Measurements from ENCODE around the gene LRRC8C.
A peak's percentile ranks its signal among the peaks of the same experiment; 100 is the strongest.

LRRC8C gene

DNA sequence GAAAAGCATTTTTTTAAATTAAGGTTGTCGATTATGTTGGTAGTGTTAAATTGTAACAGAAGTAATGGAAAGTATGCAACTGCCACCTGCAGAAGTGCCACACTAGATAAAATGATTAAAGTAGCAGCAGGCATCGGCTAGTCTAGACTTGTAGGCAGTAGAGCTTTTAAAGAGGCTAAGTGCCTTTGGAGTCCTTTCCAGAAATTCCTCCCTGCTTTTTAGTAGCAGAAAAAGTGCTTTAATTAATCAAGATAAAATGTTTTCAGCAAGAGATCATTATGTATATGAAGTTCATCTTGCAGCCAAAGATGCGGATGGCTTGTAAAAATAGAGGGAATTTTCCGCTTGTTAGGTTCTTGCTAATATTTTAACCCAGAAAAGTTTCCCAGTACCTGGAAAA lies 100.8 kb downstream of the LRRC8C start:
- no peak for DNase-seq (ENCODE audit: low spot score)

DNA sequence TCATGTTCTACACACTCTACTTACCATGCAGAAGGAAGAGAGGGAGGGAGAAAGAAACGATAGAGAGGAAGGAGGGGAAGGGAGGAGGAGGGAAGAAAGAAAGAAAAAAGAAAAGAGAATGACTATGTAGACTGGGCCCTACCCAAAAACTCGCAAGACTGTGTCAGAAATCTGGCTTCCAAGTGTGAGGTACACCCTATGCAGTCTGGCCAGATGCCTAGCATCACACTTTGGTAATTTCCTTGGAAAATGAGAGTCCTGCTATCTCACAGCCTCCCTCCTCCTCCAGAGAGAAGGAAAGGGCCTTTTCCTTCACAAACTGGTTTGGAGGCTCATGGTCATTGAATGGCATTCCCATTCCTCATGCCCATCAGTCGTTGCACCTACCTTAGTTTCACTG lies 101.5 kb downstream of the LRRC8C start:
- no peak for DNase-seq (ENCODE audit: low spot score)

DNA sequence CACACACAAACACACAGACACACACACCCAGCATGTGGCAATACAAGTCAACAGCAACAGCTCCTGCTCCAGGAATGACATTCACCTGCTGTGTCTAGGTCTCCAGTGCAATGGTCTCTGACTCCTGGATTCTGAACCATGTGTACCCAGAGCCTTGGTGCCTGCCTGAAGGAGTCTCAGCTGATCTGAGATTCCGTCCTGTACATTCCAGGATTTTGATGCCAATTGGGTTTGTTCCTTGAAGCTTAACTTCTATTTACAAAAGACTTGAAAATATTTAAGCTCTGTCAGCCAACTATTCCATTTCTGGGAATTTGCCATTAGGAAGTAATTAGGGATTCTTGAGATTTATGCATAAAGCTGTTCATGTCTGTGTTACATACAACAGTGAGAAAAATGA lies 102.6 kb downstream of the LRRC8C start:
- no peak for DNase-seq (ENCODE audit: low spot score)

- no peak for DNase-seq (ENCODE audit: low spot score)
Observed at GRCh38 chr1:89736937-89737733, 104.2 kb downstream of the LRRC8C start.

- no peak for DNase-seq (ENCODE audit: low spot score)
Observed at GRCh38 chr1:89737985-89738510, 105.1 kb downstream of the LRRC8C start.

- DNase-seq (ENCODE audit: low spot score) = no peak
Observed at GRCh38 chr1:89739013-89739843, 106.3 kb downstream of the LRRC8C start.

DNA sequence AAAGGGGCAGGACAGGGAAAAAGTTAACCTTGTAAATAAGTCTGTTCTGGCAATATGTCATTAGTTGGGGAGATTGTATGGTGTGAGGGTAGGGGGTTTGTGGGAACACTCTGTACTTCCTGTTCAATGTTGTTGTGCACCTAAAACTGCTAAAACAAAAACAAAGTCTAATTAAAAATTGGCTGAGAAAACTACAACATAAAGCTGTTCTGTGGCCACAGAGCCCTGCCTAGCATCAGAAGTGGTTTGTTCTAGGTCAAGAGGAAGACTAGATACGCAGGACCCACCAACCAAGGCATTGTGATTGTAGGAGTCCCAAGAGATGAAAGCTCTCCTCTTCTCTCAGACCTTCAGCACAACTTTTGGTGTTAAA lies 106.9 kb downstream of the LRRC8C start:
- DNase-seq (ENCODE audit: low spot score) = no peak

GRCh38 chr1:89743788-89744187 lies 110.9 kb downstream of the LRRC8C start:
- DNase-seq (ENCODE audit: low spot score) = no peak

DNA sequence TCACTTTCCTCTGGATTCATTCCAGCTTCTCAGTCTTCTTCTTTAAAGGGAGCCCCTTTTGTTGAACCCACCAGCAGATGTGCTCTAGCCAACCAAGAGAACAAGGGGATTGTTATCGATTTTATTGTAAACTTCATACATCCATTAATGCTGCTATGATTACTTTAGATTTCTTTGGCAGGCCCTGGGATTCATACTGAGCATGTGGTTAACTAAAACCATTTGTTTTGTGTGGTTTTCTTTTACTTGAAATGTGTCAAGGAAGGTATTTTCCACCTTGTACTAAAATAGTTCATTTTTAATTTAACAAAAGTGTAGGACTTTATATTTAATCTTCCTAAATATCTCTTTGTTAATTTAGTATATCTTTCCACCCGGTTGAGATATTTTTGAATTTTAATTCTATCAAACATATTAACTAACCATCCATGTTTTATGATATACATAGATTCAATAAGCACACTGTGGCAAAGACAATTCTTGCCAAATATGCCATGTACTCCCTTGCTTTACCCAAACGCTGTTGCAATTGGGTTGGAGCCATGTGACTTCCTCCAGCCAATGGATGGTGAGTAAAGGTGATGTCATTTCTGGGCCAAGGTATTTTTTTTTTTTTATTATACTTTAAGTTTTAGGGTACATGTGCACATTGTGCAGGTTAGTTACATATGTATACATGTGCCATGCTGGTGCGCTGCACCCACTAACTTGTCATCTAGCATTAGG lies 113.7 kb downstream of the LRRC8C start:
- DNase-seq (ENCODE audit: low spot score) = no peak

DNA sequence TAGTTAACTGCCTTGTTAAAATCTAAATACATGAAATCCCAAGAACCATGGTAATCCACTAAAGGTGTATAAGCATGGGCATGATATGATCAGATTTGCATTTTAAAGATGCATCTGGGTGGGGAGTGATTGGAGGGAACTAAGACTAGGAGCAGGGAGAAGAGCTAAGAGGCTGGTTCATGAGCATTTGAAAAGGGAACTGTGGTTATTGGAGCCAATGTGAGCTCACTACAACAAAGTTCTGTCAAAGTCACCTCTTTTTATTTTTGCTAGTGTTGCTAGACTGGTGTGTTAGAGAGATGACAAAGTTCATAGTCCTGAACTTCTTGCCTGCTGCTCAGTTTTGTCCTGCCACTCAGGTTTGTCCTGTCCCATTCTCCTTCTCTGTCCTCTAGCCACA lies 120.8 kb downstream of the LRRC8C start:
- DNase-seq (ENCODE audit: low spot score) = no peak

- DNase-seq (ENCODE audit: low spot score) = no peak
Observed at GRCh38 chr1:89754518-89754917, 121.6 kb downstream of the LRRC8C start.

DNA sequence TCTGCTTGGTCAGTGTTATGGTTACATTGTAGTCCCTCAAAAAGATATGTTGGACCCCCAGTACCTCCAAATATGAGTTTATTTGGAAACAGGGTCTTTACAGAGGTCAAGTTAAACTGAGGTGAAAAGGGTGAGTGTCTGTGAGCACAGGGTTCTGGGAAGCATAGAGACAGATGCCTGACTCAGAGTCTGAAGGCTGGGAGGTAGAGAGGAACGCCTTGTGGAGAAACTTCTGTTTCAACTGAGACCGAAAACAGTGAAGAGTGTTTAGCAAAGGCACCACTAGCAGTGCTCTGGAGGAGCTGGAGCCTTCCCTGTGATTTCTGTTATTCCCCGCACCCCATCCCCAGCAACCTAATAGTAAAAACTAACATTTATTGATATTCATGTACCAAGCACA lies 122.7 kb downstream of the LRRC8C start:
- no peak for DNase-seq (ENCODE audit: low spot score)

DNA sequence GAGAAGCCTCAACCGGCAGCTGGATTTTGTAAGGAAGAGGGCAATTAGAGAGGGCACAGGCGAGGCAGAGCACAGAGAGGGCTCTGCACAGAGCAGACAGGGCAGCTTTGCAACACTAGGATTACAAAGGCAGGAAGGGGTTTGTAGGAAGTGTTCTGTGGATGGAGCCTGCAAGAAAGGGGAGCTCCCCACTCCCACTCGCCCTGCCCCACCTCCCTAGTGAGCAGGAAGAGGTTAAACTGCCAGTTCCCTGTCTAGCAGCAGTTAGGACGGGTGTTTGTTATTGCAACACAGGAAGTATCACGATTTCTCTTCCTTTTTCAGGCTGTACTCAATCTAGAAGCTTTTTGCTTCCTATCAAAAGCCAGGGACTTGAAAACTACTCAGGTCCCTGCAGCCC lies 124.6 kb downstream of the LRRC8C start:
- no peak for DNase-seq (ENCODE audit: low spot score)

DNA sequence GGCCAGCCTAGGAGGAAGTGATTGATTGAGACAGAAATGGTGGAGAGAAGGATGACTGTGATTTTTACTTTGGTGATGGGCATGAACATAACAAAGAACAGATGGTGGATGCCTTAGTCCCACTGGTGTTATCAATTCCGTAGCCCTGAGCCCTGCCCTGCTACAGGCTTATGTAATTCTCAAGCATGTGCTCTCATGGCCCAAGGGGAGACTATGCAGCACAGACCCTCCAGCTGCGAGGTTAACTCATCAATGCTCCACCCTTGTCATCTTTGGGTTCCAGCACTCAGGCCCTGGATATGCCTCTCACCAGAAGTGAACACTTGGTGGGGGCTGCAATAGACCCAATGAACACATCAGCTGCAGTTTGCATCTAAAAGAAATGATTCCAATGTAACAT lies 125.2 kb downstream of the LRRC8C start:
- no peak for DNase-seq (ENCODE audit: low spot score)

DNA sequence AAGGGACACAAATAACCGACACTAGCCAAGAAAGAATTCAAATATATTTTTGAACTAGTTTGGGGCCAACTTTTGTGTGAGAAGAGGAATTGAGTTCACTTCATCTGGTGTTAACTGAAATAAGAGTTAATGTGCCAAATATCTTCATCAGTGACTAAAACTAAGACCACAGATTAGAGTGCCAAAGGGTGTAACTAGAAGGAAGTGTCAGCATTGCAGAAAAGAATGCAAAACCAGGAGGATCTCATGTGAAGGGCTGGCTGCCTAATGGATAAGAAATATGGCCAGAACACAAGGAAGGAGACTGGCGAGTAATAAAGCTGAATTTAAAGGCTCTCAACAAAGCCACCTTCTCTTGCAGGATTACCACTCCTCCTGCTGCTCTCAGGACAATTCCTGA lies 126.1 kb downstream of the LRRC8C start:
- no peak for DNase-seq (ENCODE audit: low spot score)

DNA sequence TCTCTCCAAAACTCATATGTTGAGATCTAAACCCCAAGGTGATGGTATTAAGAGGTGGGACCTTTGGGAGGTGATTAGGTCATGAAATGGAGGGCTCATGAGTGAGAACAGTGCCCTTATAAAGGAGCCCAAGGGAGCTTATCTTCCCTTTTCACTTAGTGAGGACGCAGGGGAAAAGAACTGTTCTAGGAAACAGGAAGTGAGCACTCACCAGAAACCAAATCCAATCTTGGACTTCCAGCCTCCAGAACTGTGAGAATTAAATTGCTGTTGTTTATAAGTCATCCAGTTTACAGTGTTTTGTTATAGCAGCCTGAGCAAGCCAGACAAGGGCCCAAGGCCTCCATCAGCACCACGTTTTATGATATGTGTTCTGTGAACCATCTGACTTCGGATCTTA lies 127.6 kb downstream of the LRRC8C start:
- DNase-seq (ENCODE audit: low spot score) = no peak

DNA sequence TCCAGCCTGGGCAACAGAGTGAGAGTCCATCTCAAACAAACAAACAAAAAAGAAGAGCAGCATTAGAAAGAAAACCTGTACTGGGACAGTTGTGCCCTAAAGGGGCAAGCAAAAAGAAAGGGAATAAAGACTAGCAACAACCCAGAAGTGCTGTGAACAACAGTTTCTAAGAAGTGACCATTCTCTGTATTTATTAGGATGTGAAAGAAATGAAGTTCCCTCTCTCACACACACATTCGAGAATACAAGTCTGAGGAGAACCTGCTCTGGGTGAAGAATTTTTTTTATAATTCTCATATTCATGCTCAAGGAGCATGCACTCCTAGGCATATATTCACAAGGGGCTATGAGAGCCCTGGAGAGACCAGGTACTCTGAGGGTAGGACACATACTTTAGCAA lies 128.4 kb downstream of the LRRC8C start:
- no peak for DNase-seq (ENCODE audit: low spot score)

GRCh38 chr1:89761901-89762300 lies 129.0 kb downstream of the LRRC8C start:
- no peak for DNase-seq (ENCODE audit: low spot score)

DNA sequence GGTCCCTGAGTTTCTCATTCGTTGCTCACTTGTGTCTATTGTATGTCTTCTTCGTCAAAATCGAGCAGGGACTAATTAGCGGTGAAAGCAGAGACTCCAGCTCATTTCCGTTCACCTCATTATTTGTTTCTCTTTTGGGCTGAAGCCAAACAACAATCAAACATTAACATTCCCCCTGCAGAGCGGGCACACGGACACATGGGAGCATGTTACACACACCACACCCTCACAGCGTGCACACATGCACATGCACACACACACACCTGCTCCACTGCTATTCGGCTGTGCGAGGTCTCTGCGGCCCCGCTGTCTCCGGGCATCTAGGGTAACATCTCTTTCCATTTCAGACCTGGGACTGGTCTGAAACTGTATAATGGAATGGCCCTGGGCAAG lies 129.5 kb downstream of the LRRC8C start:
- no peak for DNase-seq (ENCODE audit: low spot score)

- DNase-seq (ENCODE audit: low spot score) = peak; percentile 73
Observed at GRCh38 chr1:89762779-89763648, 130.1 kb downstream of the LRRC8C start.

DNA sequence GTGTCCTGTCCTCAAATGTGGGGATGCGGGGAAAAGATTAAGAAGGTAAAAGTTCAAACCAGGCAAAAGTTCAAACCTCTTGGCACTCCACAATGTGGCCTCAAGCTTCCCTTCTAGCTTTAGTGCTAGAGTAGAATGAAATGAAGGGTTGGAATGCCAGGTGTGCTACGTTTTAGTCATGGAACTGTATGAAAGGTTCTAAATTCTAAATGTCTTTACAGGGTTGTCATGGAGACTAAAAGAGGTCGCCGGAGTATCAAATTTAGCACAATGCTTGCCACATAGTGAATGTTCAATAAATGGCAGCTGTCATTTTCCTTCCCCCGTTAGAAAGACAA lies 130.7 kb downstream of the LRRC8C start:
- no peak for DNase-seq (ENCODE audit: low spot score)

- no peak for DNase-seq (ENCODE audit: low spot score)
Observed at GRCh38 chr1:89765774-89766173, 132.9 kb downstream of the LRRC8C start.
